H1 (cell line): ENCODE results near the gene PRKAR1B. TPM values are rescaled to one million over a fixed set of nuclear protein-coding genes. Genes with fewer than 3 reads are reported as not detected.

Experiments
- CTCF ChIA-PET: fragments of 300-600 bp; sonication (Branson Sonifier 250); formaldehyde crosslinking; loops from one replicate; lab custom pipeline; 2021; ENCODE audit not compliant: partially characterized antibody; lab: Charles Lee
- POLR2A ChIA-PET: fragments of 300-600 bp; sonication (Branson Sonifier 250); formaldehyde crosslinking; loops from one replicate; lab custom pipeline; 2021; ENCODE audit warnings: inconsistent platforms; ENCODE audit not compliant: partially characterized antibody; lab: Charles Lee
- DNase-seq, 2 experiments: peaks; one replicate each; pipeline versions ENCODE4 v3.0.0 to v3.0.0-alpha.2; 2010 to 2022; ENCODE audit warnings: low spot score in 2 of 2, low read depth in 1 of 2, mixed read lengths in 1 of 2
- FAIRE-seq: peaks from 2 replicates; lab custom pipeline; 2011; peaks lifted over from hg19 to GRCh38; lab: Jason Lieb, UNC
- H2AFZ ChIP-seq: 2 replicates; pipeline ENCODE4 v1.8.1; 2012; ENCODE audit warnings: low read length, inconsistent platforms
- H2AK5ac ChIP-seq: 2 replicates; pipeline ENCODE4 v1.6.1; 2013; ENCODE audit warnings: low read depth, low read length
- H2BK120ac ChIP-seq: replicated peaks from 2 replicates; pipeline ENCODE3; 2013; ENCODE audit warnings: low read depth, low read length, inconsistent platforms
- H2BK12ac ChIP-seq: 2 replicates; pipeline ENCODE4 v1.6.1; 2013; ENCODE audit warnings: low read depth, low read length
- H2BK15ac ChIP-seq: 2 replicates; pipeline ENCODE4 v1.6.1; 2013; ENCODE audit warnings: low read length
- H2BK20ac ChIP-seq: 2 replicates; pipeline ENCODE4 v1.6.1; 2013; ENCODE audit warnings: low read length
- H2BK5ac ChIP-seq: 2 replicates; pipeline ENCODE4 v1.6.1; 2013; ENCODE audit warnings: low read depth, low read length
- H3K14ac ChIP-seq: 2 replicates; pipeline ENCODE4 v1.6.1; 2013; ENCODE audit warnings: inconsistent platforms; ENCODE audit not compliant: insufficient read length
- H3K18ac ChIP-seq: 2 replicates; pipeline ENCODE4 v1.6.1; 2013; ENCODE audit warnings: low read length; ENCODE audit errors: extremely low read depth
- H3K23ac ChIP-seq: 2 replicates; pipeline ENCODE4 v1.6.1; 2013; ENCODE audit warnings: inconsistent platforms; ENCODE audit not compliant: insufficient read length
- H3K23me2 ChIP-seq: 2 replicates; pipeline ENCODE4 v1.6.1; 2013; ENCODE audit warnings: low read depth, low read length
- H3K27ac ChIP-seq: 2 replicates; pipeline ENCODE4 v1.6.1; 2011; ENCODE audit warnings: low read depth, low read length, inconsistent platforms
- H3K27me3 ChIP-seq, 4 experiments: replicated peaks in 1 of 4; 1 replicate in 1 of 4; 2 replicates in 3 of 4; pipeline versions ENCODE4 v1.6.1 to v1.8.1; 2011 to 2013; ENCODE audit warnings: low read length in 3 of 4, mild to moderate bottlenecking in 3 of 4, inconsistent platforms in 2 of 4, mixed read lengths in 2 of 4, moderate library complexity in 1 of 4; ENCODE audit not compliant: control insufficient read depth in 3 of 4, insufficient read depth in 3 of 4; ENCODE audit errors: extremely low read depth in 1 of 4
- H3K36me3 ChIP-seq, 4 experiments: 2 replicates each; pipeline versions ENCODE4 v1.6.1 to v1.8.1; 2011 to 2013; ENCODE audit warnings: mild to moderate bottlenecking in 4 of 4, low read length in 3 of 4, moderate library complexity in 2 of 4, control low read depth in 1 of 4, inconsistent platforms in 1 of 4; ENCODE audit not compliant: insufficient read depth in 4 of 4, control insufficient read depth in 2 of 4
- H3K4ac ChIP-seq: replicated peaks from 2 replicates; pipeline ENCODE3; 2013; ENCODE audit warnings: low read length, low read depth, mixed read lengths, inconsistent platforms; ENCODE audit not compliant: insufficient read length
- H3K4me1 ChIP-seq, 4 experiments: replicated peaks in 1 of 4; 1 replicate in 1 of 4; 2 replicates in 3 of 4; pipeline versions ENCODE4 v1.6.1 to v1.8.1; 2011 to 2013; ENCODE audit warnings: low read length in 3 of 4, inconsistent platforms in 2 of 4, mixed read lengths in 1 of 4; ENCODE audit not compliant: insufficient read depth in 4 of 4, control insufficient read depth in 3 of 4
- H3K4me2 ChIP-seq, 2 experiments: 2 replicates each; pipeline versions ENCODE4 v1.6.1 to v1.8.1; 2011 to 2013; ENCODE audit warnings: low read depth in 2 of 2, low read length in 2 of 2, control low read depth in 1 of 2, inconsistent platforms in 1 of 2, mild to moderate bottlenecking in 1 of 2; ENCODE audit not compliant: insufficient read depth in 1 of 2
- H3K4me3 ChIP-seq, 4 experiments: fragments of 200-600, 300-600 bp in 1 of 4; sonication (generic), shearing (Covaris generic), sonication (Bioruptor Twin) in 1 of 4; 2 replicates each; pipeline versions ENCODE4 v1.5.1 to v1.8.1; 2011 to 2016; ENCODE audit warnings: low read length in 4 of 4, low read depth in 3 of 4, control low read depth in 2 of 4, inconsistent platforms in 2 of 4, mild to moderate bottlenecking in 2 of 4, mixed read lengths in 1 of 4, moderate library complexity in 1 of 4; ENCODE audit not compliant: insufficient read depth in 2 of 4; ENCODE audit errors: extremely low read depth in 1 of 4
- H3K56ac ChIP-seq: replicated peaks from 2 replicates; pipeline ENCODE3; 2013; ENCODE audit warnings: low read depth, mild to moderate bottlenecking, mixed read lengths, low read length, inconsistent platforms; ENCODE audit not compliant: insufficient read length
- H3K79me1 ChIP-seq: 2 replicates; pipeline ENCODE4 v1.6.1; 2013; ENCODE audit warnings: low read depth, low read length, control low read depth
- H3K79me2 ChIP-seq, 2 experiments: 2 replicates each; pipeline versions ENCODE4 v1.6.1 to v1.8.1; 2012 to 2013; ENCODE audit warnings: low read length in 2 of 2, mild to moderate bottlenecking in 2 of 2, inconsistent platforms in 1 of 2; ENCODE audit not compliant: insufficient read depth in 2 of 2, control insufficient read depth in 1 of 2
- H3K9ac ChIP-seq, 4 experiments: replicated peaks in 1 of 4; 1 replicate in 1 of 4; 2 replicates in 3 of 4; pipeline versions ENCODE4 v1.6.1 to v1.8.1; 2011 to 2013; ENCODE audit warnings: low read depth in 3 of 4, low read length in 3 of 4, control low read depth in 2 of 4, mild to moderate bottlenecking in 2 of 4, moderate library complexity in 2 of 4, inconsistent platforms in 1 of 4; ENCODE audit errors: extremely low read depth in 1 of 4
- H3K9me3 ChIP-seq, 2 experiments: 2 replicates each; pipeline versions ENCODE4 v1.6.1 to v1.8.1; 2012 to 2013; ENCODE audit warnings: mild to moderate bottlenecking in 2 of 2, moderate library complexity in 2 of 2, control low read depth in 1 of 2, inconsistent platforms in 1 of 2, low read depth in 1 of 2, low read length in 1 of 2, mixed read lengths in 1 of 2; ENCODE audit not compliant: insufficient read depth in 2 of 2
- H4K20me1 ChIP-seq, 2 experiments: replicated peaks in 1 of 2; 2 replicates each; pipeline versions ENCODE3 to v1.8.1; 2011 to 2013; ENCODE audit warnings: inconsistent platforms in 2 of 2, low read length in 2 of 2, mild to moderate bottlenecking in 1 of 2; ENCODE audit not compliant: insufficient read depth in 2 of 2, control insufficient read depth in 1 of 2
- H4K5ac ChIP-seq: 2 replicates; pipeline ENCODE4 v1.6.1; 2013; ENCODE audit warnings: low read length, low read depth, mixed read lengths, inconsistent platforms; ENCODE audit not compliant: insufficient read length
- H4K8ac ChIP-seq: 2 replicates; pipeline ENCODE4 v1.8.0; 2013; ENCODE audit warnings: mild to moderate bottlenecking, moderate library complexity, low read length, inconsistent platforms; ENCODE audit not compliant: insufficient read depth; ENCODE audit errors: extremely low read depth
- H4K91ac ChIP-seq: replicated peaks from 2 replicates; pipeline ENCODE3; 2013; ENCODE audit warnings: low read length, mixed read lengths, inconsistent platforms; ENCODE audit not compliant: insufficient read length
- CTCF ChIP-seq, 3 experiments: IDR thresholded peaks; 1 replicate in 2 of 3; 2 replicates in 1 of 3; pipeline versions ENCODE4 v1.5.1 to v1.6.1; 2011; ENCODE audit warnings: low read length in 3 of 3, mild to moderate bottlenecking in 3 of 3, inconsistent platforms in 2 of 3, low read depth in 1 of 3, moderate library complexity in 1 of 3; ENCODE audit not compliant: insufficient read depth in 1 of 3; ENCODE audit errors: control extremely low read depth in 1 of 3
- FOSL1 ChIP-seq: IDR thresholded peaks from 2 replicates; pipeline ENCODE4 v1.6.1; 2011; ENCODE audit warnings: mild to moderate bottlenecking, low read depth, low read length, moderate library complexity; ENCODE audit not compliant: insufficient read depth
- RAD21 ChIP-seq, 2 experiments: IDR thresholded peaks in 1 of 2; conservative IDR thresholded peaks in 1 of 2; 2 replicates each; pipeline ENCODE4 v1.6.1; 2011; ENCODE audit warnings: low read depth in 2 of 2, low read length in 2 of 2, improper control_type of control experiment in 1 of 2, inconsistent platforms in 1 of 2, mild to moderate bottlenecking in 1 of 2, moderate library complexity in 1 of 2
- RNF2 ChIP-seq: fragments of 200-900, 300-1000 bp; sonication (generic); IDR thresholded peaks from 2 replicates; pipeline ENCODE4 v1.7.1; 2016; ENCODE audit warnings: borderline replicate concordance, low read depth, mild to moderate bottlenecking, antibody characterized with exemption, low read length; ENCODE audit not compliant: poor library complexity, severe bottlenecking; ENCODE audit errors: missing control alignments
- TAF1 ChIP-seq: IDR thresholded peaks from 2 replicates; pipeline ENCODE4 v1.6.1; 2011; ENCODE audit warnings: mild to moderate bottlenecking, low read depth, low read length
- TBP ChIP-seq: IDR thresholded peaks from 2 replicates; pipeline ENCODE4 v1.6.1; 2011; ENCODE audit warnings: low read depth, low read length, improper control_type of control experiment
- YY1 ChIP-seq: IDR thresholded peaks from 2 replicates; pipeline ENCODE4 v1.6.1; 2011; ENCODE audit warnings: low read depth, mild to moderate bottlenecking, low read length
- WGBS, 2 experiments: shearing (Covaris generic) in 1 of 2; methylation state at CpG; one replicate each; pipeline versions ENCODE4 v1.1.6 to v1.1.7; 2013 to 2015; ENCODE audit warnings: low lambda C conversion rate in 2 of 2, mixed read lengths in 2 of 2, inconsistent platforms in 1 of 2, low coverage in 1 of 2, missing lambda C conversion rate in 1 of 2; ENCODE audit not compliant: insufficient replicate concordance in 2 of 2, insufficient coverage in 1 of 2, insufficient read length in 1 of 2; ENCODE audit errors: extremely low coverage in 1 of 2, missing lambda C conversion rate in 1 of 2; 5-methylcytosine and 5-hydroxymethylcytosine counted together
- polyA plus RNA-seq, 7 experiments: library from polyadenylated mRNA; depleted of rRNA in 3 of 7; stranded (reverse) in 5 of 7; unstranded in 2 of 7; fragments of >200 nt in 5 of 7; fragments of 200-250 nt in 2 of 7; gene quantifications; 1 replicate in 5 of 7; 2 replicates in 1 of 7; 4 replicates in 1 of 7; pipeline versions ENCODE4 v1.2.1 to v1.2.3, GENCODE V29; 2011 to 2013; ENCODE audit warnings: missing spikeins in 2 of 7, mixed read lengths in 2 of 7
- total RNA-seq: library from RNA; stranded (reverse); fragmentation: NEBNext Ultra II Directional; extraction: Animal tissue kit (Norgen Biotek cat#: 25700); gene quantifications from 2 replicates; pipeline ENCODE4 v1.2.1, GENCODE V29; 2021

The PRKAR1B gene
- total and polyA plus RNA-seq, 2 of the 8 experiments (the other 6 are each of a cell fraction or from before 2014, with no cell fraction given), result 12.3 to 55.7 TPM

DNA sequence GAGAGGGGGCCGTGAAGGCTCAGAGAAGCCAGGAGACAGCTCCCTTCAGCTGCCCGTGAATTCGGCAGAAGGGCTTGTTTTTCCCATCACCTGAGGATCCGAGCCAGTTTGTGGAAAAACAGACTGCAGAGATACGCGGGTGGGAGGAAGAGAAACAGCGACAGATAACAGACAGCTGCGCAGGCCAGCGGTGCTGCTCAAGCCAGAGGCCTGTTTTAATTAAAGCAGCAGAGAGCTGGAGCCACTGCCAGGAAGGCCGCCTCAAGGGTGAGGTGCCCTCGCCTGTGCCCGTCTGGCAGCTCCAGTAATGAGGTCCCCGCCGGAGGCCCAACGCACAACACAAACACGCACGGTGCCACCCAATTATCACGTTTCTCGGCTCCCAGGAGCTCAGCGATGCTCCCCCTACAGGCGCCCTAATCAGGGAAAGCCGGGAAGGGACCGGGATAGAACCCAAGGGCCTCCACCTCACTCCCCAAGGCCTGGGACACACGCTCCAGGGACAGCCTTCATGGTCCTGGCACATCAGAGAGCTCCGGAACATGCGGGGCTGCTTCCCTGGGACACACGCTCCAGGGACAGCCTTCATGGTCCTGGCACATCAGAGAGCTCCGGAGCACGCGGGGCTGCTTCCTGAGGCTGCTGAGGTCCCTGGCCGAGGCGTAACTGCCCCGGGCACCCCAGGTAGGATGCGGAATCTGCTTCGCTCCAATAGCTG lies 61.2 kb downstream of the PRKAR1B start:
- Histone ChIP-seq H4K5ac (peak overlapping the region; percentile 61), H3K27ac (peak overlapping the region; percentile 20; the same call in 1 of the 2 replicates), H2AK5ac (no peak overlapping the region), H2BK120ac (peak overlapping the region; percentile 47), H3K36me3 (peaks cover 0 to 5% (median 0%) of the 10 kb centered on the region in 4 experiments; a peak in 2 of 8 replicates), H4K20me1 (peaks cover 0 to 4% of the 10 kb centered on the region in 2 experiments), H3K23ac (no peak overlapping the region), H3K9ac (peak overlapping the region in 1 of 4 experiments; percentile 2; a peak in 1 of 7 replicates), H3K27me3 (no peaks in the 10 kb centered on the region), H3K4me1 (peaks cover 3 to 28% (median 19%) of the 10 kb centered on the region in 4 experiments), H4K91ac (peak overlapping the region; percentile 79), H3K9me3 (no peaks in the 10 kb centered on the region), H3K14ac (no peak overlapping the region), H3K56ac (peak overlapping the region; percentile 52), H3K23me2 (peaks cover 4% of the 10 kb centered on the region; the same call in 1 of the 2 replicates), H3K18ac (no peak overlapping the region; the same call in 1 of the 2 replicates), H3K4ac (peak overlapping the region; percentile 83), H2BK12ac (no peak overlapping the region), H2AFZ (no peak overlapping the region), H3K4me2 (peak overlapping the region; percentile 12 to 41; a peak in 1 of 4 replicates), H4K8ac (peak overlapping the region; percentile 62), H3K79me1 (no peaks in the 10 kb centered on the region; the same call in 1 of the 2 replicates), H3K4me3 (no peak overlapping the region; a peak in 1 of 8 replicates), H2BK15ac (no peak overlapping the region), H3K79me2 (peaks cover 0 to 4% of the 10 kb centered on the region in 2 experiments; a peak in 1 of 4 replicates), H2BK5ac (no peak overlapping the region), H2BK20ac (no peak overlapping the region)
- WGBS, 2 experiments, result 62% methylated on average over 35 of the region's 35 CpGs; no CpG with 5 or more reads in 1 of the 2 experiments
- POLR2A ChIA-PET, result interaction anchor here (0.7 to 1.5 kb wide), 4 partner anchors 10 to 147 kb away, joined by 3 to 6 read pairs (median 3); partner anchors contain the start of gene PDGFA
- peak in 1 of 2 experiments; percentile 73 for DNase-seq
- TF ChIP-seq YY1 (0 out of 2 replicates have a peak, but pooled peaks have one; percentile 19), RAD21 (IDR thresholded peaks at IDR 0.05 in 1 of 2, conservative IDR thresholded peaks at IDR 0.05 in 1 of 2; ENCODE audit: low read depth in 2 of 2, low read length in 2 of 2) (peak in 1 of 2 experiments; percentile 33; a peak in 1 of 4 replicates), TAF1 (no peak), CTCF (IDR thresholded peaks at IDR 0.05; ENCODE audit: control extremely low read depth in 1 of 3, insufficient read depth in 1 of 3, low read depth in 1 of 3, low read length in 3 of 3) (peak; percentile 25 to 46 (median 32)), TBP (peak; percentile 78), FOSL1 (no peak), RNF2 (no peak)
- CTCF ChIA-PET, result interaction anchor here (0.7 to 1.9 kb wide), 32 partner anchors 8 to 347 kb away, joined by 3 to 9 read pairs (median 4); no protein-coding TSS in a partner anchor
- FAIRE-seq, result no peak
